A549 treated with AZD2906 at 1 μM for 4 hours (cell line): ENCODE measurements around the gene ADRA2C. TPM values are rescaled to one million over a fixed set of nuclear protein-coding genes. Genes with fewer than 3 reads are reported as not detected.

Experiments
- total RNA-seq: library from RNA; stranded (reverse); fragments of 200-300 nt; extraction: Qiagen RNA extraction; gene quantifications from 5 replicates; pipeline ENCODE4 v1.2.3, GENCODE V29; 2022

The ADRA2C gene
- 5.9 to 11.0 TPM (median 10.6 TPM) in 5 replicates for total RNA-seq

GRCh38 chr4:3766036-3766784 is at the start of gene ADRA2C:
Gene ADRA2C (plus strand): TSS chr4:3766385. CDS start chr4:3766607, 222 bp downstream.

Other genes with a start within 250 kb of the ADRA2C start
- 123 to 134 TPM (median 132 TPM) in 5 replicates for gene LRPAP1, start 234.0 kb upstream of the ADRA2C start, total RNA-seq